H9 (cell line): Measurements from ENCODE around the gene CR1. TPM values are rescaled to one million over a fixed set of nuclear protein-coding genes. Genes with fewer than 3 reads are reported as not detected.

Source experiments
- DNase-seq: peaks from one replicate; pipeline ENCODE4 v3.0.0-alpha.2; 2017
- H2AFZ ChIP-seq: one replicate; pipeline ENCODE4 v1.6.1; 2013; ENCODE audit warnings: mild to moderate bottlenecking, low read length, control low read depth, moderate library complexity
- H2AK5ac ChIP-seq: 2 replicates; pipeline ENCODE4 v1.6.1; 2013; ENCODE audit warnings: low read length, control low read depth, mixed read lengths; ENCODE audit not compliant: insufficient read length
- H2BK120ac ChIP-seq: one replicate; pipeline ENCODE4 v1.6.1; 2013; ENCODE audit warnings: low read depth, mild to moderate bottlenecking, low read length, control low read depth, inconsistent platforms; ENCODE audit not compliant: poor library complexity, severe bottlenecking
- H2BK12ac ChIP-seq: 2 replicates; pipeline ENCODE4 v1.6.1; 2013; ENCODE audit warnings: low read length, control low read depth, mixed read lengths, low read depth; ENCODE audit not compliant: insufficient read length
- H2BK15ac ChIP-seq: 2 replicates; pipeline ENCODE4 v1.6.1; 2013; ENCODE audit warnings: low read depth, low read length, control low read depth
- H2BK20ac ChIP-seq: one replicate; pipeline ENCODE4 v1.6.1; 2013; ENCODE audit warnings: low read depth, mild to moderate bottlenecking, low read length, control low read depth, inconsistent platforms; ENCODE audit not compliant: poor library complexity, severe bottlenecking
- H2BK5ac ChIP-seq: 2 replicates; pipeline ENCODE4 v1.6.1; 2013; ENCODE audit warnings: low read length, control low read depth, mixed read lengths; ENCODE audit not compliant: insufficient read length
- H3K14ac ChIP-seq: 2 replicates; pipeline ENCODE4 v1.6.1; 2013; ENCODE audit warnings: low read length, control low read depth; ENCODE audit not compliant: insufficient read depth
- H3K18ac ChIP-seq: 2 replicates; pipeline ENCODE4 v1.6.1; 2013; ENCODE audit warnings: low read depth, mild to moderate bottlenecking, mixed read lengths, low read length, control low read depth; ENCODE audit not compliant: insufficient read length
- H3K23ac ChIP-seq: 2 replicates; pipeline ENCODE4 v1.6.1; 2013; ENCODE audit warnings: low read length, control low read depth, mixed read lengths, low read depth; ENCODE audit not compliant: insufficient read length
- H3K23me2 ChIP-seq: 2 replicates; pipeline ENCODE4 v1.6.1; 2013; ENCODE audit warnings: low read depth, mild to moderate bottlenecking, mixed read lengths, low read length, control low read depth; ENCODE audit not compliant: insufficient read length, poor library complexity, severe bottlenecking
- H3K27ac ChIP-seq: 2 replicates; pipeline ENCODE4 v1.5.1; 2013; ENCODE audit warnings: low read length, control low read depth, mixed read lengths, low read depth; ENCODE audit not compliant: insufficient read length
- H3K27me3 ChIP-seq: 2 replicates; pipeline ENCODE4 v1.6.1; 2013; ENCODE audit warnings: low read length, control low read depth, inconsistent platforms; ENCODE audit not compliant: insufficient read depth
- H3K4ac ChIP-seq: 2 replicates; pipeline ENCODE4 v1.6.1; 2013; ENCODE audit warnings: low read depth, mild to moderate bottlenecking, control low read depth, inconsistent platforms, low read length, moderate library complexity
- H3K4me1 ChIP-seq: 2 replicates; pipeline ENCODE4 v1.6.1; 2013; ENCODE audit warnings: low read length, control low read depth, inconsistent platforms; ENCODE audit not compliant: insufficient read depth
- H3K4me2 ChIP-seq: 2 replicates; pipeline ENCODE4 v1.6.1; 2013; ENCODE audit warnings: low read length, control low read depth, mixed read lengths; ENCODE audit not compliant: insufficient read length, insufficient read depth
- H3K56ac ChIP-seq: 2 replicates; pipeline ENCODE4 v1.6.1; 2013; ENCODE audit warnings: low read depth, mild to moderate bottlenecking, mixed read lengths, low read length, control low read depth; ENCODE audit not compliant: insufficient read length
- H3K79me1 ChIP-seq: 2 replicates; pipeline ENCODE4 v1.6.1; 2013; ENCODE audit warnings: low read depth, mild to moderate bottlenecking, moderate library complexity, low read length, control low read depth, inconsistent platforms; ENCODE audit not compliant: insufficient read depth, poor library complexity, severe bottlenecking
- H3K79me2 ChIP-seq: 2 replicates; pipeline ENCODE4 v1.6.1; 2013; ENCODE audit warnings: low read length, control low read depth, inconsistent platforms; ENCODE audit not compliant: insufficient read depth
- H3K9ac ChIP-seq: 2 replicates; pipeline ENCODE4 v1.6.1; 2013; ENCODE audit warnings: low read length, control low read depth, mixed read lengths; ENCODE audit not compliant: insufficient read length; ENCODE audit errors: extremely low read depth
- H3K9me3 ChIP-seq: one replicate; pipeline ENCODE4 v1.6.1; 2013; ENCODE audit warnings: low read depth, low read length, inconsistent platforms; ENCODE audit not compliant: control insufficient read depth
- H3T11ph ChIP-seq: one replicate; pipeline ENCODE4 v1.6.1; 2013; ENCODE audit warnings: mild to moderate bottlenecking, low read length, control low read depth, inconsistent platforms
- H4K20me1 ChIP-seq: one replicate; pipeline ENCODE4 v1.6.1; 2013; ENCODE audit not compliant: control insufficient read depth, insufficient read length, insufficient read depth
- H4K5ac ChIP-seq: 2 replicates; pipeline ENCODE4 v1.6.1; 2013; ENCODE audit warnings: low read depth, mild to moderate bottlenecking, mixed read lengths, low read length, control low read depth; ENCODE audit not compliant: insufficient read length
- H4K8ac ChIP-seq: replicated peaks from 2 replicates; pipeline ENCODE4 v1.6.1; 2013; ENCODE audit warnings: low read length, control low read depth, mixed read lengths, low read depth; ENCODE audit not compliant: insufficient read length
- H4K91ac ChIP-seq: 2 replicates; pipeline ENCODE4 v1.6.1; 2013; ENCODE audit warnings: low read depth, mild to moderate bottlenecking, moderate library complexity, mixed read lengths, low read length, control low read depth; ENCODE audit not compliant: insufficient read length
- H3K27ac Mint-ChIP-seq, 3 experiments: 2 replicates in 2 of 3; 3 replicates in 1 of 3; pipeline ENCODE4 v1.8.0; 2020 to 2021; ENCODE audit warnings: mixed read lengths in 3 of 3, mild to moderate bottlenecking in 1 of 3, moderate library complexity in 1 of 3
- H3K27me3 Mint-ChIP-seq: 2 replicates; pipeline ENCODE4 v1.8.0; 2021; ENCODE audit warnings: low read depth, mild to moderate bottlenecking, moderate library complexity, mixed read lengths
- H3K36me3 Mint-ChIP-seq, 3 experiments: 2 replicates in 2 of 3; 3 replicates in 1 of 3; pipeline ENCODE4 v1.8.0; 2020 to 2021; ENCODE audit warnings: low read depth in 3 of 3, mixed read lengths in 3 of 3; ENCODE audit not compliant: insufficient read depth in 1 of 3
- H3K4me1 Mint-ChIP-seq, 2 experiments: 2 replicates each; pipeline ENCODE4 v1.8.0; 2020; ENCODE audit warnings: mixed read lengths in 2 of 2
- H3K4me3 Mint-ChIP-seq, 2 experiments: 2 replicates in 1 of 2; 3 replicates in 1 of 2; pipeline ENCODE4 v1.8.0; 2020 to 2021; ENCODE audit warnings: mild to moderate bottlenecking in 2 of 2, mixed read lengths in 2 of 2, moderate library complexity in 1 of 2
- H3K9me3 Mint-ChIP-seq, 2 experiments: 2 replicates in 1 of 2; 3 replicates in 1 of 2; pipeline ENCODE4 v1.8.0; 2020; ENCODE audit warnings: mild to moderate bottlenecking in 2 of 2, mixed read lengths in 2 of 2, moderate library complexity in 1 of 2
- WGBS: extraction: QIAGEN DNeasy Blood & Tissue Kit; methylation state at CpG from one replicate; pipeline ENCODE4 v1.1.7; 2013; ENCODE audit warnings: missing lambda C conversion rate, low lambda C conversion rate, mixed read lengths; ENCODE audit not compliant: insufficient read length; ENCODE audit errors: extremely low coverage; 5-methylcytosine and 5-hydroxymethylcytosine counted together
- total RNA-seq: library from RNA; stranded (reverse); gene quantifications from 2 replicates; pipeline ENCODE4 v1.2.1, GENCODE V29; 2021
- TF ChIP-seq, protein P1 (sequence below): fragments of 200-600 bp; sonication (generic); conservative IDR thresholded peaks from 3 replicates; pipeline ENCODE4 v1.8.0; 2021; ENCODE audit warnings: antibody characterized with exemption, mild to moderate bottlenecking

The CR1 gene
- total RNA-seq, 1 experiment from 2014 or later: 0.04 TPM

DNA sequence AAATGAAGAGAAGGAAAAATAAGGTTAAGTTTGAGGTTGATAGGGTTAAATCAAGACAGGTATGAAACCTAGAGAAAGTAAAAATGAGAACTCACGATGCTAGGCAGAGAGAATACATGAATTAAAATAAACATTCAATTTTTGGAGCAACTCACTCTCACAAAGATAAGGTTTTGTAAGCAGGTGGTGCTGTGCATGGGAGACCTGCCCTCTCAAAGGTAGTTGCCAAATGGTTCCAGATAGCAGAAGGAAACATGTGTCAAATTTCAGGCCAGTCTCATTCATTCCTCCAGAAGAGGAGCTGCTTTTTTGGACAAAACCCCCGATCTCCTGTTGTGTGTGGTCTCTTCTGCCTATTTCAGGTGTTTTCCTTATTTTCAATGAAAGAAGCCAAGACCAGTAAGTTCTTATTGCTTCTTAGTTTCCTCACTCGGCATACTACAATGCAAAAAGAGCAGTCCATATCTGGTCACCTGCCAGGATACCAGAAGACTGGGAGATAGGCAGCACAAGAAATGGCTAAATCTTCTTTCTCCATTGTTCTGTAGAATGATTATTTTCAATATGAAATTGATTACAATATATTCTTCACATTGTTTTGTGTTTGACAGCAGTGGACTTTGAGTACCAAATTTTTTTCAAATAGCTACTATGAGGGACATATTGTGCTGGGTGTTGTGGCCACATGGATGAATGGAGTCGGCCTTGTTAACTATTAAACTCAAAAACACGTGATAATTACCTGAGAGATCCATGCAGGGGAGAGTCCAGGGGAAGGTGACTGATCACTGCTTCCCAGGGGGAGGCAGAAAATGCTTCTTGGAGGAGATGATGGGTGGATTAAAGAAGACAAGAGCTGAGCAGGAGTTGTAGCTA, 152.6 kb downstream of the CR1 start:
- H4K5ac ChIP-seq: no peak overlapping the region
- TF ChIP-seq, protein P1, sequence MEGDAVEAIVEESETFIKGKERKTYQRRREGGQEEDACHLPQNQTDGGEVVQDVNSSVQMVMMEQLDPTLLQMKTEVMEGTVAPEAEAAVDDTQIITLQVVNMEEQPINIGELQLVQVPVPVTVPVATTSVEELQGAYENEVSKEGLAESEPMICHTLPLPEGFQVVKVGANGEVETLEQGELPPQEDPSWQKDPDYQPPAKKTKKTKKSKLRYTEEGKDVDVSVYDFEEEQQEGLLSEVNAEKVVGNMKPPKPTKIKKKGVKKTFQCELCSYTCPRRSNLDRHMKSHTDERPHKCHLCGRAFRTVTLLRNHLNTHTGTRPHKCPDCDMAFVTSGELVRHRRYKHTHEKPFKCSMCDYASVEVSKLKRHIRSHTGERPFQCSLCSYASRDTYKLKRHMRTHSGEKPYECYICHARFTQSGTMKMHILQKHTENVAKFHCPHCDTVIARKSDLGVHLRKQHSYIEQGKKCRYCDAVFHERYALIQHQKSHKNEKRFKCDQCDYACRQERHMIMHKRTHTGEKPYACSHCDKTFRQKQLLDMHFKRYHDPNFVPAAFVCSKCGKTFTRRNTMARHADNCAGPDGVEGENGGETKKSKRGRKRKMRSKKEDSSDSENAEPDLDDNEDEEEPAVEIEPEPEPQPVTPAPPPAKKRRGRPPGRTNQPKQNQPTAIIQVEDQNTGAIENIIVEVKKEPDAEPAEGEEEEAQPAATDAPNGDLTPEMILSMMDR: no peak
- H3K79me2 ChIP-seq: no peaks in the 10 kb centered on the region
- H3K4ac ChIP-seq: no peak overlapping the region
- H3K9me3 ChIP-seq: no peaks in the 10 kb centered on the region
- no CpG with 5 or more reads among the region's 5 CpGs for WGBS
- H3K9me3 Mint-ChIP-seq: no peaks in the 10 kb centered on the region
- H3K23ac ChIP-seq: no peak overlapping the region
- H3K27ac ChIP-seq: no peak overlapping the region
- no peak overlapping the region for H3K4me3 Mint-ChIP-seq
- no peaks in the 10 kb centered on the region for H3K27me3 ChIP-seq
- no peak overlapping the region for H3K18ac ChIP-seq
- no peak overlapping the region for H3K4me2 ChIP-seq
- no peaks in the 10 kb centered on the region for H3K79me1 ChIP-seq
- no peak overlapping the region for H2AFZ ChIP-seq
- no peak overlapping the region for H2BK12ac ChIP-seq
- H3K27ac Mint-ChIP-seq: no peak overlapping the region; a peak in 1 of 7 replicates
- no peaks in the 10 kb centered on the region for H3K23me2 ChIP-seq
- H3T11ph ChIP-seq: no peak overlapping the region
- no peak overlapping the region for H3K14ac ChIP-seq
- H3K9ac ChIP-seq: no peak overlapping the region
- no peak overlapping the region for H4K91ac ChIP-seq
- no peaks in the 10 kb centered on the region for H3K36me3 Mint-ChIP-seq
- H2BK15ac ChIP-seq: no peak overlapping the region
- H3K27me3 Mint-ChIP-seq: no peaks in the 10 kb centered on the region
- no peaks in the 10 kb centered on the region for H4K20me1 ChIP-seq
- no peak overlapping the region for H2BK120ac ChIP-seq
- H3K4me1 Mint-ChIP-seq: peaks cover 26 to 34% of the 10 kb centered on the region in 2 experiments
- no peak overlapping the region for H2BK5ac ChIP-seq
- no peaks in the 10 kb centered on the region; the same call in 1 of the 2 replicates for H3K4me1 ChIP-seq
- no peak overlapping the region for H2BK20ac ChIP-seq
- H2AK5ac ChIP-seq: no peak overlapping the region
- DNase-seq: no peak
- H3K56ac ChIP-seq: no peak overlapping the region
- no peak overlapping the region for H4K8ac ChIP-seq
